Nephron progenitor cell (in vitro differentiated cells): Measurements from ENCODE around the gene OTUB1.

Experiments used
- DNase-seq: peaks from one replicate; pipeline ENCODE4 v3.0.0; 2021
- H3K27ac Mint-ChIP-seq: 2 replicates; pipeline ENCODE4 v1.8.0; 2021; ENCODE audit warnings: mild to moderate bottlenecking, moderate library complexity, mixed read lengths
- H3K27me3 Mint-ChIP-seq: 2 replicates; pipeline ENCODE4 v1.8.0; 2021; ENCODE audit warnings: mild to moderate bottlenecking, low read depth, mixed read lengths; ENCODE audit not compliant: poor library complexity
- H3K36me3 Mint-ChIP-seq: 2 replicates; pipeline ENCODE4 v1.8.0; 2021; ENCODE audit warnings: low read depth, mixed read lengths
- H3K4me1 Mint-ChIP-seq: 2 replicates; pipeline ENCODE4 v1.8.0; 2021; ENCODE audit warnings: mixed read lengths
- H3K4me3 Mint-ChIP-seq: 2 replicates; pipeline ENCODE4 v1.8.0; 2021; ENCODE audit warnings: mild to moderate bottlenecking, moderate library complexity, mixed read lengths
- H3K9me3 Mint-ChIP-seq: 2 replicates; pipeline ENCODE4 v1.8.0; 2021; ENCODE audit warnings: mild to moderate bottlenecking, moderate library complexity, mixed read lengths
- CTCF ChIP-seq: fragments of 200-600 bp; sonication (generic); IDR thresholded peaks from 2 replicates; pipeline ENCODE4 v1.5.0; 2021; ENCODE audit warnings: antibody characterized with exemption

OTUB1 gene

GRCh38 chr11:64027651-64028397, 41.6 kb downstream of the OTUB1 start:
- H3K9me3 Mint-ChIP-seq: no peaks in the 10 kb centered on the region
- no peak overlapping the region for H3K27ac Mint-ChIP-seq
- no peak for TF ChIP-seq CTCF
- DNase-seq: no peak
- no peaks in the 10 kb centered on the region for H3K36me3 Mint-ChIP-seq
- peak overlapping the region; percentile 23 for H3K4me3 Mint-ChIP-seq
- peaks cover 59% of the 10 kb centered on the region for H3K4me1 Mint-ChIP-seq
- H3K27me3 Mint-ChIP-seq: peaks cover 56% of the 10 kb centered on the region

GRCh38 chr11:64028398-64029115, 42.3 kb downstream of the OTUB1 start:
- no peak for TF ChIP-seq CTCF
- Mint-ChIP-seq H3K4me1 (peaks cover 60% of the 10 kb centered on the region), H3K9me3 (no peaks in the 10 kb centered on the region), H3K27ac (no peak overlapping the region), H3K4me3 (no peak overlapping the region), H3K36me3 (no peaks in the 10 kb centered on the region), H3K27me3 (peaks cover 61% of the 10 kb centered on the region)
- peak; percentile 87 for DNase-seq

GRCh38 chr11:64029773-64030172, 43.5 kb downstream of the OTUB1 start:
- no peak for DNase-seq
- Mint-ChIP-seq H3K27me3 (peaks cover 67% of the 10 kb centered on the region), H3K4me1 (peaks cover 59% of the 10 kb centered on the region), H3K36me3 (no peaks in the 10 kb centered on the region), H3K9me3 (no peaks in the 10 kb centered on the region), H3K27ac (no peak overlapping the region), H3K4me3 (no peak overlapping the region)
- TF ChIP-seq CTCF: no peak

GRCh38 chr11:64031001-64031400, 44.8 kb downstream of the OTUB1 start:
- H3K4me1 Mint-ChIP-seq: peaks cover 56% of the 10 kb centered on the region

GRCh38 chr11:64032050-64032449, 45.8 kb downstream of the OTUB1 start:
- H3K27ac Mint-ChIP-seq: no peak overlapping the region
- TF ChIP-seq CTCF: no peak
- peaks cover 48% of the 10 kb centered on the region for H3K4me1 Mint-ChIP-seq

More at GRCh38 chr11:64031001-64031400, 44.8 kb downstream of the OTUB1 start:
- no peaks in the 10 kb centered on the region for H3K36me3 Mint-ChIP-seq
- no peak overlapping the region for H3K27ac Mint-ChIP-seq
- H3K27me3 Mint-ChIP-seq: peaks cover 66% of the 10 kb centered on the region
- DNase-seq: no peak
- no peak for TF ChIP-seq CTCF
- no peaks in the 10 kb centered on the region for H3K9me3 Mint-ChIP-seq
- no peak overlapping the region for H3K4me3 Mint-ChIP-seq

More at GRCh38 chr11:64032050-64032449, 45.8 kb downstream of the OTUB1 start:
- no peak for DNase-seq
- H3K9me3 Mint-ChIP-seq: no peaks in the 10 kb centered on the region
- H3K27me3 Mint-ChIP-seq: peaks cover 70% of the 10 kb centered on the region
- no peaks in the 10 kb centered on the region for H3K36me3 Mint-ChIP-seq
- no peak overlapping the region for H3K4me3 Mint-ChIP-seq
